Measurements from ENCODE around the gene HOGA1.
"Not testable (repeated sequence)": the region's sequence is repeated elsewhere in the genome, so short reads cannot be mapped to it uniquely, and the experiment has no call there.

The HOGA1 gene
- 0 reads per million in 2 donors for total RNA-seq

GRCh38 chr10:97584060-97584797, at the start of gene HOGA1:
HOGA1 (plus strand) TSS chr10:97584389; CDS start chr10:97584704, 315 bp downstream.
- no peak for DNase-seq

DNA sequence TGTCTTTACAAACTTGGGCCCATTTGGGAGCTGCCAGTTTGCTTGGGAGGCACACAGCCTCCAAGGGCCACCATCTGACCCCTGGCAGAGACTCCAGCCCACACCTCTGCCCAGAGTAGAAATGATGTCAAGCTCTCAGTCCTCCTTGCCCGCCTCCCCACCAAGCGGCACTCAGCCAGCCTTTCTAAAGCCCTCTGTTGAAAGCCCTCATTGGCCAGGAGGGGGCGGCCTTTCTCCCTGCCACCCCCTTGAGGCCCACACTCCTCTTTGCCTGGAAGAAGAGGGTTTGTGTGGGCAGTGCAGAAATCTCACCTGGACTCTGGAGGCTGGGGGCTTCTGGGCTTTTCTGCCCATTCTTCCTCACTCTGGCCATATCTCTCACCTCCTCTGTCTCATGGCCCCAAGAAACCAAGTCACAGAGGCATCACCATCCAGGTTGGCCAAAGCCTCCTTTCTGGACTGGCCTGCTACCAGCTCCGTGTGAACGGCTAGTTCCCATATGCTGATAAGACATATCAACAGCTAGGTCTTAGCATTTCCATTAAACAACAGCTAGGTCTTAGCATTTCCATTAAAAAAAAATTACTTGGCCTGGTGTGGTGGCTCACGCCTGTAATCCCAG, 49.3 kb upstream of the HOGA1 start:
- DNase-seq, result no peak

- DNase-seq, result no peak
These were observed 46.9 kb upstream of the HOGA1 start for GRCh38 chr10:97537186-97537869.

DNA sequence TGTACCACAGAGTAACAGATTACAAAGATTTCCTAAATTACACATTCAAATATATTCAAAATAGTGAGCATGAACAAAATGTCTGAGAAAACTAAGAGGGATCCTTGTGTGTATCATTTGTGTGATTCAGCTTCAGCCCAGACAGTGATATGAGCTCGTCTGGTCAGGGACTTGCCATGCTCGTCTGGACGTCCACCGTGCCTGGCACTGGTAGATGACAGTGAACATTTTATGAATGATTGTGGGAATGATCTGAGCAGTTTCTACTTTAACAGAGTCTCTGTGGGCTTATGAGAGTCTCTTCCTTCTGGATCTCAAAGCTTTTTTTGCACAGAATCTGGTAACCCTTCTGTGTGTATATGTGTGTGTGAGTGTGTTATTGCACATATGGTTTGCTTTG, 45.8 kb upstream of the HOGA1 start:
- no peak for DNase-seq

- DNase-seq, result no peak
These were observed 45.4 kb upstream of the HOGA1 start for GRCh38 chr10:97538839-97539238.

- DNase-seq, result no peak
These were observed 44.5 kb upstream of the HOGA1 start for GRCh38 chr10:97539523-97540200.

DNA sequence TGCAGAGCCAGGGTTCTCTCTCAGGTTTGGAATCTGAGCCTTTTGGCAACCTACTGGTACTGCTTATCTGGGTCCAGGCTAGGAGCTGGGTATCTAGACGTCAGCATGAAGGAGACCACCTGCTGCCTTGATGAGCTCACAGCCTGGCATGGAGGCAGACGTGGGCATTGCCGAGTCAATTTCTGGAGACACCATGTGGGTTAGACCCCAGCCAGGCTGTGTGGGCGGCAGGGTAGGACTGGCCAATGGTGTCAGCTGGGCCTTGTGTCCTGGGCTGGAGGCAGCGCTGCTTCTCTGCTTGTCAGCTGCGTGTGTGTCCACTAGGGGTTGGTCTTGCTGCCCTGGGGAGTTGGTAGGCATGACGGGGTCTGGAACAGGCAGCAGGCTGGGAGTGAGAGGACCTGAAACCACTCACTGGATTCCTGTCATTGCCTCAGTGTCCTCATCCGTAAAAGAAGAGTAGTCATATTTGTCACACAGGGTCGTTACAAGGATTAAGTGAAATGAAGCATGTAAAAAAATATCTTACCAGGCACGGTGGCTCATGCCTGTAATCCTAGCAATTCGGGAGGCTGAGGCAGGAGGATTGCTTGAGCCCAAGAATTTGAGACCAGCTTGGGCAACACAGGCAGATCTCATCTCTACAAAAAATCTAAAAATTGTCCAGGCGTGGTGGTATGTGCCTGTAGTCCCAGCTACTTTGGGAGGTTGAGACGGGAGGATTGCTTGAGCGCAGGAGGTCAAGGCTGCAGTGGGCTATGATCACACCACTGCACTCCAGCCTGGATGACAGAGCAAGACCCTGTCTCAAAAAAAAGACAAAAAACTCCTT, 43.3 kb upstream of the HOGA1 start:
- no peak for DNase-seq

- no peak for DNase-seq
These were observed 41.8 kb upstream of the HOGA1 start for GRCh38 chr10:97542169-97543024.

DNA sequence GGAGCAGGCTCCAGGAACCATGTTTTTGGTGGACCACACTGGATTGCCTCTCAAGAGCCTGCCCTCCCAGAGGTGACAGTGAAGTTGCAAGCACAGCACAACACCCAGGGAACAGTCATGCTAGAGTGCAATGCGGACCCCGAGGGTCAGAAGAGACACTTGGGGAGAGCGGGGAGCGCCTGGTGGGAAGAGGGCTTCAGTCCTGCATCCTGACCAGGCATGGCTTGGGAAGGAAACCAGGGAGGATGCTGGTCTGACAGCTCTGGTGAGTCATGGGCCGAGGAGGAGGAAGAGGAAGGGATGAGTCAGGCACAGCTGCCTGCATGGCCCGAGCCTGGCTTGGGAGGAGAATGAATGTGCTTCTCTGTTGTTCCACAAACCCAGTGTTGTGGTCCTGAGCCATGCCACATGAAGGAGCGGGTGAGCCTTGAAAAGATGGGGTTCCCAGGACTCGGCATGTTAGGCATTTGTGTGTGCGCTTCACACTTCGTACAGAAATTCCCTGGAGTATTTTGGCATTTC, 41.1 kb upstream of the HOGA1 start:
- no peak for DNase-seq

- no peak for DNase-seq
These were observed 37.5 kb upstream of the HOGA1 start for GRCh38 chr10:97546456-97547270.

- DNase-seq, result no peak
These were observed 37.0 kb upstream of the HOGA1 start for GRCh38 chr10:97547271-97547600.

GRCh38 chr10:97547962-97548361, 36.2 kb upstream of the HOGA1 start:
- no peak for DNase-seq

DNA sequence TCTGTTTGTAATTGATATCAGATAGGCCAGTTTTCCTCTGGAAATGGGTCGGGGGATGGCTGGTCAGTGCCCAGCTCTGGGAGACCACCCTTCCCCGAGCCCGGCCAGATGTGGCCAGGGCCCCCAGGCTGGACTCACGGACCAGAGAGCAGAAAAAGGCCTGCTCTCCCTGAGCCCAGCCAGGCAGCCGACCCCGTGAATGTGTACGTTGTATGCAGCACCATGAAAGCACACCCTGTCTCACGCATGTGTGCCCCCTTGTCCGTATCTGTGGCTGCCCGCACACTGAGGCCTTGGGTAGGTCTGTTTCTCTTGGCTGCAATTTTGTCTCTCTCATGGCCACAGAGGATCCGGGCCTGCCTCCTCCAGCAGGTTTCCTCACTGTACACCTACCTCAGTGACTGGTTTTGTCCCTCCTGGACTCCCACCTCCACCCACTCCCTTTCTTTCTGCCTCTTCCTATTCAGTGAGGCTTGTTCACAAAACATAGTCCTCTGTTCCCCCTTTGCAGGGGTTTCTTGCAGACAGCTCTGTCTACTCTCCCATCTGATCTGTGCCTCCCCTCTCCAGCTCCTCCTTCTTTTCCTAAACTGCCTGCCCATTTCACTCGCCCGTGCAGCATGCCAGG, 35.2 kb upstream of the HOGA1 start:
- DNase-seq, result no peak

DNA sequence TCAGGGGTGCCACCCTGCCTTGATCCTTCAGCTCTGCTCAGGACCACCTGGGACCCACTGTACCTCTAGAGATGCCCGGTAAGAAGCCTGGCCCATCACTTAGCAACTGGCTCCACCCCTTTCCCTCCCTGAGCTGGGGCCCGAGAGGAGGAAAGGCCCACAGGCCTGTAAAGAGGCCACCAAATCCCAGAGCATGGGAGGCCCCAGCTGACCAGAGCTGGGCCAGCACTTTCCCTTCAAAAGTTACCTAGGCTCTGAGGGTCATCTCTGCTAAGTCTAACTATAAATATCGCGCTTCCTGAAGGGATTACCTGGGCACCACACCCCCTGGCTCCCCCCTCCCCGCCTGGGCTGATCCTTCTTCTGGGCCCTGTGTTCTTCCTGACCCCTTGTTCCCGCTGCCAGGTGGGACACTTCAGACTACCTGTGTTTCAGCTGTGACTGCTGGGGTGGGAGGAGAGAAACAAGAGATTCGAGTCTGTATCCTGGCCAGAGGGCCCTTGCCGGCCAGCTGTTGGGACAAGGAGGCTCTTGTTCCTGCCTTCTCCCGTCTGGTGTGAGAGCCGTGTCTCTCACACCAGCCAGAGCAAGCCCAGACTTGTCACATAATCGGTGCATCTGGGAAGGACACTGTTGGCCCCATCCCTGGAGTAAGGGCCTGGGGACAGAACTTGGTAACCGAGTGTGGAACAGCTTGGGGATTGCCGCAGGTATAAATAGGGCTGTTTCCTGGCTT, 34.4 kb upstream of the HOGA1 start:
- DNase-seq, result no peak

- DNase-seq, result no peak
These were observed 33.6 kb upstream of the HOGA1 start for GRCh38 chr10:97550336-97551149.

DNA sequence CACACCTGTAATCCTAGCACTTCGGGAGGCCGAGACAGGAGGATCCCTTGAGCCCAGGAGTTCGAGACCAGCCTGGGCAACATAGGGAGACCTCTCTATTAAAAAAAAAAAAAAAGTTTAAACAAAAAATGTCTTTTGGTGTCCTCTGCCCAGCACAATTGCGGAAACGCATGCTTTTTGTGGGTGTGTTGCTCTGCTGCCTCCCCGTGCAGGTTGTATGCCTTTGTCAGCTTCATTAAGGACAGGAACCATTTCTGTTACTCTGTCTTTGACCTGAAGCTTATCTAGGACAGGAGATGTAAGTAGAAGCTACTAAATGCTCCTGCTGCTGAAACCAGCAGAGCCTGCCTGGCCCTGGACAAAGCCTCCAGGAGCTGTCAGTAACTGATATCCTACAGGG, 32.9 kb upstream of the HOGA1 start:
- no peak for DNase-seq

GRCh38 chr10:97553575-97554031, 30.6 kb upstream of the HOGA1 start:
- DNase-seq, result no peak

GRCh38 chr10:97554336-97554735, 29.9 kb upstream of the HOGA1 start:
- not testable (repeated sequence) for DNase-seq

Data from activated gamma-delta T cell (primary cell).